ENCODE results near the gene SSBP3. TPM values are rescaled to one million over a fixed set of nuclear protein-coding genes. Genes with fewer than 3 reads are reported as not detected.

SSBP3 gene
- total and polyA plus RNA-seq, 9 of the 15 experiments (the other 6 are each of a cell fraction or from before 2014, with no cell fraction given), result 8.7 to 108 (median 33.8) TPM

DNA sequence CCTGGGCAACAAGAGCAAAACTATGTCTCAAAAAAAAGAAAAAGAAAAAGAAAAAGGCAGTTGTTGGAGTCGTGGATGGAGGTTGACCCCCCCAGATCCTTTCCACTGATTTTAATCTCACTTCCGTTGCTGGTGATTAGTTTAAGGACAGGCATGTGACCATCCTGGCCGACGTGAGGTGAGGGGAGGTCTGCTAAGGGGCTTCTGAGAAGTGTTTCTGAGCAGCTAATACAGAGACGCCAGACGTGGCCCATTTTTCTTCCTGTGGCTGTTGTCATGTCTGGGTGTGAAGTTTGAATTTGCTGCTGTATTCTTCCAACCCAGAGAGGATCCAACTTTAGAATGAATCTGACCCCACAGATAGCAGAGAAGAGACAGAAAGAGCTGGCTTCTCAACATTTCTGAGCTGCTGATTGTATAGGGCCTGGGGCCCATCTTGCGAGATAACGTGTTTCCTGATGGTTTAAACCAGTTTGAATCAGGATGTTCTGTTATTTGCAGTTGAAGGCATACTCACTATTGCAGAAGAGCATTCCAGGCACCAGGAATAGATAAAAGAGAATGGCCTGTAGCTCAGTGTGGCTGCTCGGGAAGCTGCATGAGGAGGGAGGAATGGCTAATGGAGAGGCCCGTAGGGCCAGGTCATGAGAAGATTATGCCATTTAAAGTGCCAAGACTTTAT lies 22.8 kb upstream of the SSBP3 start (continued):
- TF ChIP-seq, protein P1, sequence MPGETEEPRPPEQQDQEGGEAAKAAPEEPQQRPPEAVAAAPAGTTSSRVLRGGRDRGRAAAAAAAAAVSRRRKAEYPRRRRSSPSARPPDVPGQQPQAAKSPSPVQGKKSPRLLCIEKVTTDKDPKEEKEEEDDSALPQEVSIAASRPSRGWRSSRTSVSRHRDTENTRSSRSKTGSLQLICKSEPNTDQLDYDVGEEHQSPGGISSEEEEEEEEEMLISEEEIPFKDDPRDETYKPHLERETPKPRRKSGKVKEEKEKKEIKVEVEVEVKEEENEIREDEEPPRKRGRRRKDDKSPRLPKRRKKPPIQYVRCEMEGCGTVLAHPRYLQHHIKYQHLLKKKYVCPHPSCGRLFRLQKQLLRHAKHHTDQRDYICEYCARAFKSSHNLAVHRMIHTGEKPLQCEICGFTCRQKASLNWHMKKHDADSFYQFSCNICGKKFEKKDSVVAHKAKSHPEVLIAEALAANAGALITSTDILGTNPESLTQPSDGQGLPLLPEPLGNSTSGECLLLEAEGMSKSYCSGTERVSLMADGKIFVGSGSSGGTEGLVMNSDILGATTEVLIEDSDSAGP (CRISPR knock-in tag; IDR thresholded peaks at IDR 0.05), result no peak
- TF ChIP-seq ZNF696 (CRISPR knock-in tag; conservative IDR thresholded peaks at IDR 0.05), result no peak
- TF ChIP-seq TAF9B (IDR thresholded peaks at IDR 0.05; ENCODE audit: partially characterized antibody), result no peak
- TF ChIP-seq XRCC3 (IDR thresholded peaks at IDR 0.05), result no peak
- 0 out of 2 replicates have a peak, but pooled peaks have one; percentile 27 for TF ChIP-seq ZKSCAN8 (CRISPR knock-in tag; IDR thresholded peaks at IDR 0.05)
- no peak for TF ChIP-seq MBD2 (IDR thresholded peaks at IDR 0.05; ENCODE audit: borderline replicate concordance, low read depth)
- no peak for TF ChIP-seq MYNN (IDR thresholded peaks at IDR 0.05)
- no peak for TF ChIP-seq MYNN (CRISPR knock-in tag; IDR thresholded peaks at IDR 0.05)
- TF ChIP-seq BRF1 (IDR thresholded peaks at IDR 0.05; ENCODE audit: borderline replicate concordance, extremely low read depth, insufficient read length), result no peak
- TF ChIP-seq, protein P2, sequence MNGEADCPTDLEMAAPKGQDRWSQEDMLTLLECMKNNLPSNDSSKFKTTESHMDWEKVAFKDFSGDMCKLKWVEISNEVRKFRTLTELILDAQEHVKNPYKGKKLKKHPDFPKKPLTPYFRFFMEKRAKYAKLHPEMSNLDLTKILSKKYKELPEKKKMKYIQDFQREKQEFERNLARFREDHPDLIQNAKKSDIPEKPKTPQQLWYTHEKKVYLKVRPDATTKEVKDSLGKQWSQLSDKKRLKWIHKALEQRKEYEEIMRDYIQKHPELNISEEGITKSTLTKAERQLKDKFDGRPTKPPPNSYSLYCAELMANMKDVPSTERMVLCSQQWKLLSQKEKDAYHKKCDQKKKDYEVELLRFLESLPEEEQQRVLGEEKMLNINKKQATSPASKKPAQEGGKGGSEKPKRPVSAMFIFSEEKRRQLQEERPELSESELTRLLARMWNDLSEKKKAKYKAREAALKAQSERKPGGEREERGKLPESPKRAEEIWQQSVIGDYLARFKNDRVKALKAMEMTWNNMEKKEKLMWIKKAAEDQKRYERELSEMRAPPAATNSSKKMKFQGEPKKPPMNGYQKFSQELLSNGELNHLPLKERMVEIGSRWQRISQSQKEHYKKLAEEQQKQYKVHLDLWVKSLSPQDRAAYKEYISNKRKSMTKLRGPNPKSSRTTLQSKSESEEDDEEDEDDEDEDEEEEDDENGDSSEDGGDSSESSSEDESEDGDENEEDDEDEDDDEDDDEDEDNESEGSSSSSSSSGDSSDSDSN (IDR thresholded peaks at IDR 0.05; ENCODE audit: borderline replicate concordance in 1 of 2, low read depth in 2 of 2, low read length in 2 of 2), result no peak
- TF ChIP-seq, protein P3, sequence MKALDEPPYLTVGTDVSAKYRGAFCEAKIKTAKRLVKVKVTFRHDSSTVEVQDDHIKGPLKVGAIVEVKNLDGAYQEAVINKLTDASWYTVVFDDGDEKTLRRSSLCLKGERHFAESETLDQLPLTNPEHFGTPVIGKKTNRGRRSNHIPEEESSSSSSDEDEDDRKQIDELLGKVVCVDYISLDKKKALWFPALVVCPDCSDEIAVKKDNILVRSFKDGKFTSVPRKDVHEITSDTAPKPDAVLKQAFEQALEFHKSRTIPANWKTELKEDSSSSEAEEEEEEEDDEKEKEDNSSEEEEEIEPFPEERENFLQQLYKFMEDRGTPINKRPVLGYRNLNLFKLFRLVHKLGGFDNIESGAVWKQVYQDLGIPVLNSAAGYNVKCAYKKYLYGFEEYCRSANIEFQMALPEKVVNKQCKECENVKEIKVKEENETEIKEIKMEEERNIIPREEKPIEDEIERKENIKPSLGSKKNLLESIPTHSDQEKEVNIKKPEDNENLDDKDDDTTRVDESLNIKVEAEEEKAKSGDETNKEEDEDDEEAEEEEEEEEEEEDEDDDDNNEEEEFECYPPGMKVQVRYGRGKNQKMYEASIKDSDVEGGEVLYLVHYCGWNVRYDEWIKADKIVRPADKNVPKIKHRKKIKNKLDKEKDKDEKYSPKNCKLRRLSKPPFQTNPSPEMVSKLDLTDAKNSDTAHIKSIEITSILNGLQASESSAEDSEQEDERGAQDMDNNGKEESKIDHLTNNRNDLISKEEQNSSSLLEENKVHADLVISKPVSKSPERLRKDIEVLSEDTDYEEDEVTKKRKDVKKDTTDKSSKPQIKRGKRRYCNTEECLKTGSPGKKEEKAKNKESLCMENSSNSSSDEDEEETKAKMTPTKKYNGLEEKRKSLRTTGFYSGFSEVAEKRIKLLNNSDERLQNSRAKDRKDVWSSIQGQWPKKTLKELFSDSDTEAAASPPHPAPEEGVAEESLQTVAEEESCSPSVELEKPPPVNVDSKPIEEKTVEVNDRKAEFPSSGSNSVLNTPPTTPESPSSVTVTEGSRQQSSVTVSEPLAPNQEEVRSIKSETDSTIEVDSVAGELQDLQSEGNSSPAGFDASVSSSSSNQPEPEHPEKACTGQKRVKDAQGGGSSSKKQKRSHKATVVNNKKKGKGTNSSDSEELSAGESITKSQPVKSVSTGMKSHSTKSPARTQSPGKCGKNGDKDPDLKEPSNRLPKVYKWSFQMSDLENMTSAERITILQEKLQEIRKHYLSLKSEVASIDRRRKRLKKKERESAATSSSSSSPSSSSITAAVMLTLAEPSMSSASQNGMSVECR (CRISPR knock-in tag; IDR thresholded peaks at IDR 0.05), result no peak
- no peak for TF ChIP-seq ZNF3 (CRISPR knock-in tag; IDR thresholded peaks at IDR 0.05)
- no peak for TF ChIP-seq MAFF (IDR thresholded peaks at IDR 0.05; ENCODE audit: low read length)
- TF ChIP-seq, protein P4, sequence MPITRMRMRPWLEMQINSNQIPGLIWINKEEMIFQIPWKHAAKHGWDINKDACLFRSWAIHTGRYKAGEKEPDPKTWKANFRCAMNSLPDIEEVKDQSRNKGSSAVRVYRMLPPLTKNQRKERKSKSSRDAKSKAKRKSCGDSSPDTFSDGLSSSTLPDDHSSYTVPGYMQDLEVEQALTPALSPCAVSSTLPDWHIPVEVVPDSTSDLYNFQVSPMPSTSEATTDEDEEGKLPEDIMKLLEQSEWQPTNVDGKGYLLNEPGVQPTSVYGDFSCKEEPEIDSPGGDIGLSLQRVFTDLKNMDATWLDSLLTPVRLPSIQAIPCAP (CRISPR knock-in tag; IDR thresholded peaks at IDR 0.05; ENCODE audit: borderline replicate concordance), result no peak
- TF ChIP-seq HDAC3 (IDR thresholded peaks at IDR 0.05; ENCODE audit: borderline replicate concordance, partially characterized antibody), result no peak
- TF ChIP-seq, protein P5, sequence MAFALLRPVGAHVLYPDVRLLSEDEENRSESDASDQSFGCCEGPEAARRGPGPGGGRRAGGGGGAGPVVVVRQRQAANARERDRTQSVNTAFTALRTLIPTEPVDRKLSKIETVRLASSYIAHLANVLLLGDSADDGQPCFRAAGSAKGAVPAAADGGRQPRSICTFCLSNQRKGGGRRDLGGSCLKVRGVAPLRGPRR (CRISPR knock-in tag; IDR thresholded peaks at IDR 0.05), result no peak
- TF ChIP-seq MYBL2 (IDR thresholded peaks at IDR 0.05; ENCODE audit: low read depth), result peak; percentile 29; the same call in 1 of the 2 replicates
- no peak for TF ChIP-seq MYBL2 (CRISPR knock-in tag; IDR thresholded peaks at IDR 0.05; ENCODE audit: borderline replicate concordance)
- no peak for TF ChIP-seq BDP1 (IDR thresholded peaks at IDR 0.05; ENCODE audit: insufficient read depth, insufficient read length)
